Stimulated activated CD8-positive, alpha-beta memory T cell treated with anti-CD3 and anti-CD28 coated beads, Interleukin-4, amount 100 ng/mL, for 48 hours (primary cell): ENCODE measurements around the gene ANKRD28.
"Not testable (repeated sequence)": the region's sequence is repeated elsewhere in the genome, so short reads cannot be mapped to it uniquely, and the experiment has no call there.

ENCODE experiments used
- DNase-seq: peaks from one replicate; pipeline ENCODE4 v3.0.0-alpha.2; 2020

ANKRD28 gene

GRCh38 chr3:15769256-15769915 is 28.4 kb downstream of the ANKRD28 start:
- no peak for DNase-seq

DNA sequence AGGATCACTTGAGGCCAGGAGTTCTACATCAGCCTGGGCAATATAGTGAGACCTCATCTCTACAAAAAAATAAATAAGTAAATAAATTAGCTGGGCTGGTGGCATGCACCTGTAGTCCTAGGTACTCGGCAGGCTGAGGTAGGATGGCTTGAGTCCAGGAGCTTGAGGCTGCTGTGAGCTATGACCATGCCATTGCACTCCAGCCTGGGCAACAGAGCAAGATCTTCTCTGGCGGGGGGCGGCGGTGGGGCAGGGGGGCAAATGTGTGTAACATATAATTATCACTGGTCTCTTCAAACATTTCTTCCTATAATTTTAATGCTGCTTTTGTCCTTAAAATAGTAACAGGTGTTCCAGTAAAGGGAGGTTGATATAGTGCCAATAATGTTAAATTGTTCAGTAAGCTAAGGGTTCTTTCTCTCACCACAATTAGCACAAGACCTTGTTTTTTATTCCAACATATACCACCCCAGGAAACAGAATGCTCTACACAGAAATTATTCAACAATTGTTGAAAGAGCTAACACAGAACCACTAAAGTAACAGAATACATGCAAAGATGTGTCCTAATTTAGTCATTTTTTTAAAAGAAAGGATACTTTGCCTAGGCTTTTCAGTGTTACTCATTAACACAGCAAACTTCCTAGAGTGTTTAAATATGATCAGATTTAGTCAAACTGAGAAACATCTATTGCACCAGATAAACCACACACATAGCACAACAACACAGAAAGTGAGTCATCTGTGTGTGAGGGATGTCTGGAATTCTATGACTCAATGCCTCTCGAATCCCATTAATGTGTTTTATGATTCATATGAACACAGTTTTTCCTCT is 29.1 kb downstream of the ANKRD28 start:
- no peak for DNase-seq

DNA sequence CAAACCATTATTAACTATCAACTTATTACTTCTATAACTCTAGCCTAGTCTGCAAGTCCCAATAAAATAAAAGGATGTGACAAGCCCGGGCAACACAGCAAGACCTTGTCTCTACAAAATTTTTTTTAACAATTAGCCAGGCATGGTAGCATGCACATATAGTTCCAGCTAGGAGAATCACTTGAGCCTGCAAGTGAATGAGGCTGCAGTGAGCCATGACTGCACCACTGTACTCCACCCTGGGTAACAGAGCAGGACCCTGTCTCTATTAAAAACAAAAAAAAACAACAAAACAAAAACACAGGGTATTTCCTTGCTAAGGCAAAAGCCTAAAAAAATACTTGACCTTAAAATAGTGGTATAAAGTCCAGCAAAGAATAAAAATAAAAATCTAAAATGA is 31.4 kb downstream of the ANKRD28 start:
- DNase-seq = no peak

GRCh38 chr3:15758295-15758694 is 39.5 kb downstream of the ANKRD28 start:
- no peak for DNase-seq

- no peak for DNase-seq
These were observed 40.0 kb downstream of the ANKRD28 start for GRCh38 chr3:15757824-15758223.

DNA sequence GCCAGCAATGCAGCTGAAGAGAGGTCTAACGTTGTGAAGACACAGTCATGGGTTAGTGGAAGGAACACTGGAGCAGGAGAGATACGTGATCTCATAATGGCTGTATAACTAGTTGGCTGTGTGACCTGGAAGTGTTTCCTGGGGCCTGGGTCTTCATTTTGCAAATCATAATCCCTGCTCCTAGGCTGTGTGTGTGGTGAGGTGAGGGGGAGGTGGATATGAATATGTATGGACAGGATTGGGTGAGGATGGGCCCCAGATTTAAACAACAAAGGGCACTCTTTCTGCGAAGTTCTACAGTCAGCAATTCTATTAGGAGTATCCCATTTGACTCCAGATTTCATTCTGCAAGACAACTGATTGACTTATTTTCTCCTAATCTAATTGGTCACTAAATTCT is 41.3 kb downstream of the ANKRD28 start:
- no peak for DNase-seq

GRCh38 chr3:15755780-15756179 is 42.0 kb downstream of the ANKRD28 start:
- no peak for DNase-seq

DNA sequence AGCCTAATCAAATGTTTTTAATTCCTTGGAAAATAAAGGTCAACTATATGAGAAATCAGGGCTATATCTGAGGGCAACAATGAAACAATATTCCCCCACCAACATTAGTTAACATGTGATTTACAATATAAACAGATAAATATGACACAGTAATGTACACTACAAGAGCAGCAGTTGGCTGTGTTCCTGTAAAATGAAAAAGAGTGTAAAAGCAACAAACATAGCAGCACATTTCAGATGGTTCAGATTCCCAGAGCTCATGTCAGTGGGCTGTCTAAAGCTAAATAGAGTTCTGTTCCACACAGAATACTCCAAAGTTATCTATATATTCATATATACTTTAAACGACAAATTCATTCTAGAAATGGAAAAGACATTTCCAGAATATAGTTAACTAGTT is 42.6 kb downstream of the ANKRD28 start:
- no peak for DNase-seq

DNA sequence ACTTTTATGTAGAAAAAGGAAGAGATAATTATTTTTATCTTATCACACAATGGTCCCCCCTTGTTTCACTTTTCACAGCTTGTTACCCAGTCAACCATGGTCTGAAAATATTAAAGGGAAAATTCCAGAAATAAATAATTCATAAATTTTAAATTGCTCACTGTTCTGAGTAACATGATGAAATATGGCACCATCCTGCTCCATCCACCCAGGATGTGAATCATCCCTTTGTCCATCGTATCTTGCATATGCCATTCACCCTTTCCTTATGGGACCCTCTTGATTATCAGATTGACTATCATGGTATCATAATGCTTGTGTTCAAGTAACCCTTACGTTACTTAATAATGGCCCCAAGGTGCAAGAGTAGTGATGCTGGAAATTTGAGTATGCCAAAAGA is 43.7 kb downstream of the ANKRD28 start:
- no peak for DNase-seq

GRCh38 chr3:15753056-15753710 is 44.6 kb downstream of the ANKRD28 start:
- DNase-seq = no peak

GRCh38 chr3:15750879-15751278 is 46.9 kb downstream of the ANKRD28 start:
- DNase-seq = no peak

DNA sequence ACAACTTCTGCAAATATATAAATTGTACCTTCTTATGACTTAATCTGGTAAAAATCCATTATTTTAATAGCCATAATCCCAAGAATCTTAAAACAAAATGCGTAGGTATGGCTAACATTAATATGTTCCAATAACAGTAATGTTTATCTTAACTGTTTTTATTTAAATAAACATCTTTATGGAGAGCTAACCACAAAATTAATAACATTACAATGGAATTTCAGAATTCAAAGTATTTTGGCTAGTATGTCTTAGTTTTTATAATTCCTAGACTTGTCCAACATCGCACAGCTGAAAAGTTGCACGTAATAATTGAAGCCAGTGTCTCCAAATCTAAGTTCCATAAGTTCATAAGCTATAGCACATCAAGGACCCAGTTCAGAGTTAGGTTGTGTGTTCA is 47.6 kb downstream of the ANKRD28 start:
- DNase-seq = no peak

DNA sequence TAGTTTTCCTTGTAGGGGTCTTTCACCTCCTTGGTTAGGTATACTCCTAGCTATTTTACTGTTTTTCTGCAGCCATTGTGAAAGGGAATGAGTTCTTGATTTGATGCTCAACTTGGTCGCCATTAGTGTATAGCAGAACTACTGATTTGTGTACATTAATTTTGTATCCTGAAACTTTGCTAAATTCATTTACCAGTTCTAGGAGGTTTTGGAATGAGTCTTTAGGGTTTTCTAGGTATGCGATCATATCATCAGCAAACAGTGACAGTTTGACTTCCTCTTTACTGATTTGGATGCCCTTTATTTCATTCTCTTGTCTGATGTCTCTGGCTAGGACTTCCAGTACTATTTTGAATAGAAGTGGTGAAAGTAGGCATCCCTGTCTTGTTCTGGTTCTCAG is 51.9 kb downstream of the ANKRD28 start:
- not testable (repeated sequence) for DNase-seq

DNA sequence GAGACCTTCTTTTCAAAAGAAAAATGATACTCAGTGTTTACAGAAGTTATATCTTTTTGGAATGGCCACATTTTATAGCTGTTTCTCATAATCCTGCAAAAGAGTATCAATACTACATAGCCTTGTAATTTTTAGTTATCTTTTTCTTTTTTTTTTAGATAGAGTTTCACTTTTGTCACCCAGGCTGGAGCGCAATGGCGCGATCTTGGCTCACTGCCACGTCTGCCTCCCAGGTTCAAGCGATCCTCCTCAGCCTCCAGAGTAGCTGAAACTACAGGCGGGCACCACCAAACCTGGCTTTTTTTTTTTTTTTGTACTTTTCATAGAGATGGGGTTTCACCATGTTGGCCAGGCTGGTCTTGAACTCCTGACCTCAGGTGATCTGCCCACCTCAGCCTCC is 53.6 kb downstream of the ANKRD28 start:
- DNase-seq = no peak

DNA sequence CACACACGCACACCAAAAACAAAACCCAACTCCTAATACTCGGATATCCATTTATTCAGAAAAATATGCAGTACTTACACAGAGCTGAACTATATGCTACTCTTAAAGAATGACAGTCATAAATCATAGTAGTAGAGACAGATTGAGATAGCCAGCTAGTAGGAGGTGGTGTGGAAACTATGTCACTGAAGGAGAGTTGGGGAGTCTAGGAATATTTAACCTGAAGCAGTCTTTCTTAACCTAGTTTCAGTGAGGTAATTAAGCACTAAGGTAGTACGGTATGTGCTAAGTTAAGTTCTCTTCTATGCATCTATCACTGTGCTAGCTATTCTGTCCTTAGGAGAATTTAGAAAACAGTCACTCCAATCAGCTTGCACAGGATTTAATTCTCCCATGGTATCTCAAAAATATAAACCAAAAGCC is 54.2 kb downstream of the ANKRD28 start:
- DNase-seq = no peak

DNA sequence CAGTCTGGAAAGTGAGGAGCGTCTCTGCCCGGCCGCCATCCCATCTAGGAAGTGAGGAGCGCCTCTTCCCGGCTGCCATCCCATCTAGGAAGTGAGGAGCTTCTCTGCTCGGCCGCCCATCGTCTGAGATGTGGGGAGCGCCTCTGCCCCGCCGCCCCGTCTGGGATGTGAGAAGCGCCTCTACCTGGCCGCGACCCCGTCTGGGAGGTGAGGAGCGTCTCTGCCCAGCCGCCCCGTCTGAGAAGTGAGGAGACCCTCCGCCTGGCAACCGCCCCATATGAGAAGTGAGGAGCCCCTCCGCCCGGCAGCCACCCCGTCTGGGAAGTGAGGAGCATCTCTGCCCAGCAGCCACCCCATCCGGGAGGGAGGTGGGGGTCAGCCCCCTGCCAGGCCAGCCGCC is 55.5 kb downstream of the ANKRD28 start:
- not testable (repeated sequence) for DNase-seq

- DNase-seq = not testable (repeated sequence)
These were observed 59.2 kb downstream of the ANKRD28 start for GRCh38 chr3:15738616-15739005.

GRCh38 chr3:15731024-15731423 is 66.8 kb downstream of the ANKRD28 start:
- DNase-seq = no peak

GRCh38 chr3:15728766-15729165 is 69.0 kb downstream of the ANKRD28 start:
- no peak for DNase-seq

- no peak for DNase-seq
These were observed 70.9 kb downstream of the ANKRD28 start for GRCh38 chr3:15726881-15727280.

GRCh38 chr3:15726043-15726442 is 71.7 kb downstream of the ANKRD28 start:
- DNase-seq = no peak

DNA sequence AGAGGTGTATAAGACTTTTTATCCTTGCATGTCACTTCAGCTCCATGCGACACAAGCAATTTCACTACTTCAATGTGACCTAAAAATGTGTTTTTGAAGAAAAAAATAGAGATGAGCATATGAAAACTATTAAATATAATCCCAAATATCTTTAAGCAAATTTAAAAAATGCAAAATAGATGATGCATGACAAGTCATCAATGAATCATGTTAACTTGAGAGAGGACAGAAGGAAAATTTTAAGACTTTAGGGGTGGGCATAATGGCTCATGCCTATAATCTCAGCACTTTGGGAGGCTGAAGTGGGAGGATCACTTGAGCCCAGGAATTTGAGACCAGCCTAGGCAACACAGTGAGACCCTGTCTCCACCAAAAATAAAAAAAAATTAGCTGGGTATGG is 73.3 kb downstream of the ANKRD28 start:
- DNase-seq = no peak

DNA sequence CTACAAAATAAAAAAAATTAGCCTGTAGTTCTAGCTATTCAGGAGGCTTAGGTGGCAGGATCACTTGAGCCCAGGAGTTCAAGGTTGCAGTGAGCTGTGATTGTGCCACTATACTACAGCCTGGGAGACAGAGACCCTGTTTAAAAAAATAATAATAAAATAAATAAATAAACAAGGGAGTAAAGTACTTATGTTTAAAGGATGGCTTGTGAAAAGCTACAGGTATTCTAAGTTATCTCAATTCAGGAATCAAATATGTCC is 74.2 kb downstream of the ANKRD28 start:
- DNase-seq = no peak

DNA sequence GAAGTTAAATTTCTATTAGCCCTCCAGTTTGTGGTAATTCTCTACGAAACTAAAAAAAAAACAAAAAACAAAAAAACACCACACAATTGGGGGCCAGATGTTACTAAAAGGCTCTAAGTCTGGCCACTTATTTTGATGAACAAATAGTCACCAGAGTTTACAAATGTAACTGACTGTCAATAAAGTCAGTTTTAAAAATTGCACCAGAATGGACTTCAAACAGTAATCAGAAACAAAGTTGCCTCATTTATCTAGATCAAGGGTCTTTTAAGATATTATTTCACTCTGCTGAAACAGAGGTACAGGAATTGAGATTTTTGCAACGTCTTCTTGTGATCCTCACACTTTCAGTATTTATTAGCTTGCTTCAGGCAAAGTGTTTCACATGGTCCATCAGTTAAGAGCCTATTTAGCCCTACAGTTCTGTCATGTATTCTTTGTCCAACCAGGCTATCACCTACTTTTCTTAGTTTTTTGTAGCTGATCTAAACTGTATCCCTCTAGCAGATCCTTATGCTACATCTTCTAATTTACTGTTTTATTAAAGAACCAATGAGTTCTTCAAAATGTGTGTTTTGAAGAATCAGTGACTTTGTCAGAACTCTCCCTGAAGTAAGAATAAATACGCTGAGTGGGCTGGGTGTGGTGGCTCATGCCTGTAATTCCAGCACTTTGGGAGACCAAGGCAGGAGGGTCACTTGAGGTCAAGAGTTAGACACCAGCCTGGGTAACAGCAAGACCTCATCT is 74.7 kb downstream of the ANKRD28 start:
- no peak for DNase-seq
